ENCODE results near the gene TEX53. TPM values are rescaled to one million over a fixed set of nuclear protein-coding genes. Genes with fewer than 3 reads are reported as not detected.

TEX53 gene
- total RNA-seq, 1 donor from 2014 or later: not detected

DNA sequence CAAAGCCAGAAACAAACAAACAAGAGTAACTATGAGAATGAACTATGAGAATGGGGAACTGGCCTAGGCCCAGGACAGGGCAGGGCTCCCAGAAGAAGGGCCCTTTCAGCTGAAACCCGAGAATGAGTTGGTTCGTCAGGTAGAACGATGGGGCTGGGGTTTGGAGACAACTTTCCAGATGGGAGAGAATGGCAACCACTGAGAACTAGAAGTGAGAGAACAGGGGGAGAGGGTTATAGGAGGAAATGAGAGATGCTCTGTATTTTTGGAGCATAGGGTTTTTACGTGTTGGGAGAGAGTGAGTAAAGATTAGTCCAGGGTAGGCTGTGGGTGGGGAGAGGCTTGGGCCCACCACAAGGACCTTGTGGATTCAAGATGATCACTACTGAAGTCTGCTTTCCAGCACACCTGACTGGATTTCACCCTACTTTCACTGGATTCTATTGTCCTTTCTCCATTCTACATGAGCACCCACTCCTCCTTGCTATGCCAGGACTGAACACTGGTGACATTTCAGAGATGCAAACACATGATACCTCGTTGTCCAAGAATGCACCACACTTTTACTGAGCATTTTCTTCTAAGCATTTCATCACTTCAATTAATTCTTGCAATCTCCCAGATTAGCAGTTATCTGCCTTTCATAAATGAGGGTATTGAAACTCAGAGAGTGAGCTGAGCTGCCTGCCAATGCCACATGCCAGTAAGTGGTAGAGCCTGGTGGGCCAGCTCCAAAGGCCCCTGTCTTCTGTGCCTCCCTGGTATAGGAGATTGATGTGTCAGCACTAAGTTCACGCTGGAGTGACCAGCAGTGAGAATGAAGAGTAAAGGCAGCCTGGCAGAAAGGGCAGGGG, 49.7 kb downstream of the TEX53 start:
- H3K4me3 ChIP-seq (ENCODE audit: low read depth, low read length): no peak overlapping the region
- TF ChIP-seq CTCF (IDR thresholded peaks at IDR 0.05; ENCODE audit: insufficient read depth, low read length, poor library complexity, severe bottlenecking): no peak
- no peaks in the 10 kb centered on the region for H3K36me3 ChIP-seq (ENCODE audit: control insufficient read depth, insufficient read depth, low read length)
- H3K27me3 ChIP-seq (ENCODE audit: control insufficient read depth, insufficient read depth, low read length): no peaks in the 10 kb centered on the region
- DNase-seq (ENCODE audit: low read depth): no peak

DNA sequence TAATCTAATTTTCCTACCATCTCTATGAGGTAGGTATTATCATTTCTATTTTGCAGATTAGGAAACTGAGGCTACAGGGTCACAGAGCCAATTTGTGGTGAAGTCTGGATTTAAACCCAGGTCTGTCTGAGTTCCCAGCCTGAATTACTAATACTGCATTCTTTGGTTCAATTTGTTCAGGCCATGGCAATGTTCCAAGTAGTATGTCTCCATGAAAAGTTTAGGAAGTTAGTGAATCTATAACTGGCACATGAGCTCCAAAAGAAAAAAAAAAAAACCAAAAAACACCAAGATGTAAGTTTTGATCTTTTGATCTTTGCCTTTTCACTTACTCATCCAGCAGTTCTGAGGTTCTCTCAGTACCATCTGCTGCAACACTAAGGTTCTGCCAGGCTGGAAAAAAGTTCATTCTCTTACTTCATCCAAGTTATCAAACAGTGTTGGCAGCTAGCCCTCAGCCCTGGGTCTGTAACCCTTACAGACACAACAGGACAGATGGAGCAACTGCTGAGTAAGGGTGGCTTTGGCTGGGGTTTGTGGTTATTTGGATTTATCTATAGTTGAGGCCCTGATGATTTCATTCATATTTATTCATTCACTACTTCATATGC, 50.9 kb downstream of the TEX53 start:
- TF ChIP-seq CTCF (IDR thresholded peaks at IDR 0.05; ENCODE audit: insufficient read depth, low read length, poor library complexity, severe bottlenecking): no peak
- Histone ChIP-seq H3K27me3 (ENCODE audit: control insufficient read depth, insufficient read depth, low read length) (no peaks in the 10 kb centered on the region), H3K36me3 (ENCODE audit: control insufficient read depth, insufficient read depth, low read length) (no peaks in the 10 kb centered on the region), H3K4me3 (ENCODE audit: low read depth, low read length) (no peak overlapping the region)
- no peak for DNase-seq (ENCODE audit: low read depth)

Other genes with a start within 250 kb of the TEX53 start
- 8.1 and 9.2 TPM in 2 replicates for gene WHRN, start 152.3 kb downstream of the TEX53 start, total RNA-seq
- gene ATP6V1G1, start 70.0 kb downstream of the TEX53 start, total RNA-seq: 338 and 392 TPM in 2 replicates
- 17.9 and 19.4 TPM in 2 replicates for gene TMEM268, start 46.5 kb downstream of the TEX53 start, total RNA-seq
- not detected in 2 replicates for gene TEX48, start 24.4 kb upstream of the TEX53 start, total RNA-seq
- 11.7 and 13.4 TPM in 2 replicates for gene TNFSF15, start 148.2 kb upstream of the TEX53 start, total RNA-seq